Endothelial cell of umbilical vein (primary cell): Measurements from ENCODE around the gene CST3.

Experiments used
- CTCF ChIP-seq, 2 donors: IDR thresholded peaks; 1 replicate in 1 of 2; 2 replicates in 1 of 2; pipeline ENCODE4 v1.5.1; 2011; ENCODE audit warnings: low read length in 2 of 2, mild to moderate bottlenecking in 2 of 2, moderate library complexity in 2 of 2, control low read depth in 1 of 2, inconsistent platforms in 1 of 2, low read depth in 1 of 2; ENCODE audit not compliant: insufficient read depth in 1 of 2; ENCODE audit errors: extremely low read depth in 1 of 2
- EZH2 ChIP-seq: IDR thresholded peaks from 2 replicates; pipeline ENCODE4 v1.6.1; 2012; ENCODE audit warnings: borderline replicate concordance, low read depth, mild to moderate bottlenecking, moderate library complexity, low read length, inconsistent platforms; ENCODE audit not compliant: severe bottlenecking
- JUN ChIP-seq: IDR thresholded peaks from 2 replicates; pipeline ENCODE4 v1.6.1; 2011; ENCODE audit warnings: borderline replicate concordance, low read depth; ENCODE audit not compliant: insufficient read length, insufficient read depth
- MYC ChIP-seq: IDR thresholded peaks from one replicate; pipeline ENCODE4 v1.6.1; 2011; ENCODE audit warnings: mild to moderate bottlenecking, low read depth, low read length
- POLR2A ChIP-seq: IDR thresholded peaks from 2 replicates; pipeline ENCODE4 v1.6.1; 2012; ENCODE audit warnings: low read depth, mild to moderate bottlenecking, control low read depth, low read length
- POLR2AphosphoS5 ChIP-seq: IDR thresholded peaks from 2 replicates; pipeline ENCODE4 v1.6.1; 2012; ENCODE audit warnings: low read depth, mild to moderate bottlenecking, control low read depth, low read length, moderate library complexity; ENCODE audit not compliant: insufficient read depth
- TF ChIP-seq, protein P1 (sequence below): IDR thresholded peaks from 2 replicates; pipeline ENCODE4 v1.6.1; 2011; ENCODE audit not compliant: insufficient read depth, insufficient read length

DNA sequence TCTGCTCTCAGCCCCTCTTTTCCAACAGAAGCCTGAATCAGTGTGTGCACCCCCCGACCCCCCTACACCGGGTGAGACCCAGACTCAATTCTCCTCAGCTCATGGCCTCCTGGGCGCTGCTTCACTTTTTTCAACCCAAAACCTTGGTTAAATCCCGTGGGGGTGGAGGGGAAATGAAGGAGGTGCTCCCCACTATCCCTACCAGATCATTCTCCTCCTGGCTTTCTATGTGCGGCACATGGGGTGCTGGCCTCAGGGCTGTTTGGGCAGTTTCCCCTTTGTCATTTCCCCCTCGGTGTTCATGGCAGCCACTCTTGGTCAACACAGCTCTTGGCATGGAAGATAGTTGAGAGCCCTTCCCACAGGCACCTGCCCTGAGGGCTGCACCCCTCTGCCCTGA, 46.5 kb upstream of the CST3 start:
- TF ChIP-seq CTCF (IDR thresholded peaks at IDR 0.05; ENCODE audit: extremely low read depth in 1 of 2, insufficient read depth in 1 of 2, low read depth in 1 of 2, low read length in 2 of 2) (no peak), POLR2A (no peak), POLR2AphosphoS5 (no peak), JUN (no peak), EZH2 (no peak), MYC (no peak)
- TF ChIP-seq, protein P1, sequence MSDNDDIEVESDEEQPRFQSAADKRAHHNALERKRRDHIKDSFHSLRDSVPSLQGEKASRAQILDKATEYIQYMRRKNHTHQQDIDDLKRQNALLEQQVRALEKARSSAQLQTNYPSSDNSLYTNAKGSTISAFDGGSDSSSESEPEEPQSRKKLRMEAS: no peak
